Endothelial cell of umbilical vein (primary cell): Measurements from ENCODE around the gene TEKTIP1. TPM values are rescaled to one million over a fixed set of nuclear protein-coding genes. Genes with fewer than 3 reads are reported as not detected.
A peak's percentile ranks its signal among the peaks of the same experiment; 100 is the strongest.

Experiments used
- BruUV-seq: library from RNA; stranded (reverse); fragments of 400-500 nt; replicated peaks from 2 replicates; lab custom pipeline; 2021; lab: Mats Ljungman, UMichigan
- CTCF ChIA-PET: fragments of 300-600, 350-600 bp; sonication (Branson Sonifier 250); formaldehyde crosslinking; loops from one replicate; lab custom pipeline; 2021; ENCODE audit warnings: antibody characterized with exemption, inconsistent platforms; lab: Charles Lee
- POLR2A ChIA-PET: fragments of 300-600, 350-600 bp; sonication (Branson Sonifier 250); formaldehyde crosslinking; loops from one replicate; lab custom pipeline; 2021; ENCODE audit warnings: antibody characterized with exemption, inconsistent platforms; lab: Charles Lee
- DNase-seq: peaks from one replicate; pipeline ENCODE4 v3.0.0-alpha.2; 2011; ENCODE audit warnings: low read depth, low spot score
- FAIRE-seq: peaks from 2 replicates; lab custom pipeline; 2011; peaks lifted over from hg19 to GRCh38; lab: Jason Lieb, UNC
- H2AFZ ChIP-seq: 2 replicates; pipeline ENCODE4 v1.6.0; 2012; ENCODE audit warnings: low read depth, low read length, control low read depth, inconsistent platforms
- H3K27ac ChIP-seq: 2 replicates; pipeline ENCODE4 v1.5.1; 2011; ENCODE audit warnings: low read depth, mild to moderate bottlenecking, control low read depth, low read length, moderate library complexity; ENCODE audit not compliant: insufficient read depth
- H3K27me3 ChIP-seq, 2 experiments: 2 replicates each; pipeline versions ENCODE4 v1.6.0 to v1.6.1; 2011; ENCODE audit warnings: low read length in 2 of 2, mixed read lengths in 1 of 2; ENCODE audit not compliant: control insufficient read depth in 2 of 2, insufficient read depth in 2 of 2
- H3K36me3 ChIP-seq, 2 experiments: 2 replicates in 1 of 2; 3 replicates in 1 of 2; pipeline ENCODE4 v1.5.1; 2011; ENCODE audit warnings: low read length in 2 of 2, mild to moderate bottlenecking in 1 of 2, moderate library complexity in 1 of 2; ENCODE audit not compliant: control insufficient read depth in 2 of 2, insufficient read depth in 2 of 2; ENCODE audit errors: extremely low read depth in 1 of 2
- H3K4me1 ChIP-seq: 3 replicates; pipeline ENCODE4 v1.5.1; 2011; ENCODE audit warnings: mild to moderate bottlenecking, low read length; ENCODE audit not compliant: control insufficient read depth, insufficient read depth; ENCODE audit errors: extremely low read depth
- H3K4me2 ChIP-seq: 2 replicates; pipeline ENCODE4 v1.6.1; 2011; ENCODE audit warnings: low read length, control low read depth, mixed read lengths; ENCODE audit not compliant: insufficient read depth
- H3K4me3 ChIP-seq, 3 experiments: fragments of 200-600 bp in 1 of 3; sonication (generic), shearing (Covaris generic) in 1 of 3; replicated peaks in 1 of 3; 2 replicates each; pipeline ENCODE4 v1.5.1; 2011 to 2016; ENCODE audit warnings: control low read depth in 3 of 3, low read length in 3 of 3, mild to moderate bottlenecking in 2 of 3, inconsistent platforms in 1 of 3, low read depth in 1 of 3, moderate library complexity in 1 of 3; ENCODE audit not compliant: insufficient read depth in 1 of 3
- H3K79me2 ChIP-seq: 2 replicates; pipeline ENCODE4 v1.6.0; 2012; ENCODE audit warnings: low read length, inconsistent platforms; ENCODE audit not compliant: control insufficient read depth, insufficient read depth
- H3K9ac ChIP-seq: replicated peaks from 2 replicates; pipeline ENCODE3; 2011; ENCODE audit warnings: low read length, control low read depth; ENCODE audit not compliant: insufficient read depth; ENCODE audit errors: extremely low read depth
- H3K9me1 ChIP-seq: replicated peaks from 3 replicates; pipeline ENCODE4 v1.6.0; 2011; ENCODE audit warnings: mild to moderate bottlenecking, low read length; ENCODE audit not compliant: control insufficient read depth, insufficient read depth; ENCODE audit errors: extremely low read depth
- H3K9me3 ChIP-seq: replicated peaks from 2 replicates; pipeline ENCODE4 v1.5.1; 2012; ENCODE audit warnings: low read length, inconsistent platforms; ENCODE audit not compliant: control insufficient read depth, insufficient read depth
- H4K20me1 ChIP-seq: replicated peaks from 2 replicates; pipeline ENCODE3; 2011; ENCODE audit warnings: mild to moderate bottlenecking, low read length; ENCODE audit not compliant: control insufficient read depth, insufficient read depth; ENCODE audit errors: extremely low read depth
- FOS ChIP-seq: IDR thresholded peaks from 2 replicates; pipeline ENCODE4 v1.6.1; 2011; ENCODE audit warnings: mild to moderate bottlenecking, low read length, moderate library complexity, borderline replicate concordance; ENCODE audit not compliant: insufficient read depth
- GATA2 ChIP-seq: IDR thresholded peaks from 2 replicates; pipeline ENCODE4 v1.7.0; 2011; ENCODE audit warnings: low read depth, mild to moderate bottlenecking, moderate library complexity, mixed read lengths, low read length; ENCODE audit not compliant: insufficient read length, insufficient read depth
- JUN ChIP-seq: IDR thresholded peaks from 2 replicates; pipeline ENCODE4 v1.6.1; 2011; ENCODE audit warnings: borderline replicate concordance, low read depth; ENCODE audit not compliant: insufficient read length, insufficient read depth
- POLR2A ChIP-seq: IDR thresholded peaks from 2 replicates; pipeline ENCODE4 v1.6.1; 2012; ENCODE audit warnings: low read depth, mild to moderate bottlenecking, control low read depth, low read length
- POLR2AphosphoS5 ChIP-seq: IDR thresholded peaks from 2 replicates; pipeline ENCODE4 v1.6.1; 2012; ENCODE audit warnings: low read depth, mild to moderate bottlenecking, control low read depth, low read length, moderate library complexity; ENCODE audit not compliant: insufficient read depth
- dilution Hi-C: fragments of 300-500 bp; cut with MboI; formaldehyde crosslinking; loops from one replicate; pipeline ENCODE4 v1.15.0; 2019; ENCODE audit warnings: low sequenced_read_pairs; ENCODE audit not compliant: extremely low pct_ligation_motif_present
- intact Hi-C: fragments of 100-400 bp; cut with micrococcal nuclease; formaldehyde crosslinking; loops from one replicate; pipeline ENCODE4 v1.10.0; 2022
- polyA plus RNA-seq, 4 experiments: library from polyadenylated mRNA; depleted of rRNA in 3 of 4; stranded (reverse) in 3 of 4; unstranded in 1 of 4; fragments of >200 nt; gene quantifications; 2 replicates each; pipeline versions ENCODE4 v1.2.1 to v1.2.3, GENCODE V29; 2011 to 2012; ENCODE audit warnings: missing spikeins in 1 of 4
- total RNA-seq: library from RNA; stranded (reverse); gene quantifications from 2 replicates; pipeline ENCODE4 v1.2.3, GENCODE V29; 2021
- TF ChIP-seq, protein P1 (sequence below), 2 donors: IDR thresholded peaks; 1 replicate in 1 of 2; 2 replicates in 1 of 2; pipeline ENCODE4 v1.5.1; 2011; ENCODE audit warnings: low read length in 2 of 2, mild to moderate bottlenecking in 2 of 2, moderate library complexity in 2 of 2, control low read depth in 1 of 2, inconsistent platforms in 1 of 2, low read depth in 1 of 2; ENCODE audit not compliant: insufficient read depth in 1 of 2; ENCODE audit errors: extremely low read depth in 1 of 2

Gene TEKTIP1
- total and polyA plus RNA-seq, 2 donors (not counting 3 experiments of a cell fraction or from before 2014, with no cell fraction given): 0.73 TPM; not detected in 1

DNA sequence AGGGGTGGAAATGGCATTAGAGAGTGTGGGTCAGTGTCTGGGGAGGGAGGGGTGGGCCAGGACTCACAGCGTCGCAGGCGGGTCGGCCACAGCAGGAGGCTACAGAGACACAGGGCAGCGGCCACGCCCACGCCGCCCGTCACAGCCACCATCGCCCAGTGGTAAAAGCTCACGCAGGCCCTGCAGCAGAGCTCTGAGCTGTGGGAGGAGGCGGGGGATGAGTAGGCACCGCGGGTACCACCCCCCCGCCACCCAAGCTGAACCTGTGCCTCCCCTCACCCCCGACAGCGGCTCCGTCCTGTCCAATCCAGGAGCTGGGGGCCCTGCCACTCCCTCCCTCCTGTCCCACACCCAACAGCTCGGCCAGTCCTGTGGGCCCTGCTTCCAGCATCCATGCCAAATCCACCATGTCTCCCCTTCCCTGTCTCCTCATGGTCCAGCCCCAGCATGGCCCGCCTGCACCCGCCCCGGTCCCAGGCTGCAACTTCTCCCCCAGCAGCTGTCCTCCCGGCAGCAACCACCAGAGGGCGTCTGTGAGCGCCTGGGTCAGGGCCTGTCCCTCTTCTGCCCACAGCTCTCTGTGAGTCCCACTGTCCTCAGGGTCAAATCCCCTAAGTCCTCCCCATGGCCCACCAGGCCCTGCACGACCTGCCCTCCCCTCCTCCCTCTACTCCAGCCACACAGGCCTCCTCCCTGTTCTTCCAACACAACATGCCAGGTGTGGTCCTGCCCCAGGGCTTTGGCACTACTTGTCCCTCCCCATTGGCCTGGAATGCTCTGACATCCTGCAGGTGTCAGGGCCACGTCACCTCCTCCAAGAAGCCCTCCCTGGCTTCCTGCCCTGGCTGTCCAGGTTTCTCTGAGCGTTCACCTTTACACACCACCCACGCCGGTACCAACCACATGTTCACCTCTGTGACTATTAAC lies 6.0 kb downstream of the TEKTIP1 start:
- CTCF ChIA-PET: interaction anchor here (0.6 to 2.8 kb wide), 30 partner anchors 10 to 240 kb away, joined by 3 to 34 read pairs (median 4); partner anchors contain the start of genes GIPC3, MFSD12 and TJP3
- no TSS peak for BruUV-seq

More for the DNA sequence above, 6.0 kb downstream of the TEKTIP1 start:
- Histone ChIP-seq H3K79me2 (no peaks in the 10 kb centered on the region), H4K20me1 (no peaks in the 10 kb centered on the region), H3K27ac (no peak overlapping the region), H3K9me1 (no peaks in the 10 kb centered on the region), H2AFZ (no peak overlapping the region), H3K9me3 (no peaks in the 10 kb centered on the region), H3K4me1 (no peaks in the 10 kb centered on the region), H3K4me3 (no peak overlapping the region), H3K4me2 (no peak overlapping the region), H3K36me3 (peaks cover 2 to 10% of the 10 kb centered on the region in 2 experiments), H3K9ac (no peak overlapping the region), H3K27me3 (no peaks in the 10 kb centered on the region)
- dilution Hi-C loops (no loop called here), intact Hi-C loops (loop anchor here (1.0 kb wide), 3 partner anchors 73 to 161 kb away; partner anchors contain the start of gene PIP5K1C)
- TF ChIP-seq, protein P1, sequence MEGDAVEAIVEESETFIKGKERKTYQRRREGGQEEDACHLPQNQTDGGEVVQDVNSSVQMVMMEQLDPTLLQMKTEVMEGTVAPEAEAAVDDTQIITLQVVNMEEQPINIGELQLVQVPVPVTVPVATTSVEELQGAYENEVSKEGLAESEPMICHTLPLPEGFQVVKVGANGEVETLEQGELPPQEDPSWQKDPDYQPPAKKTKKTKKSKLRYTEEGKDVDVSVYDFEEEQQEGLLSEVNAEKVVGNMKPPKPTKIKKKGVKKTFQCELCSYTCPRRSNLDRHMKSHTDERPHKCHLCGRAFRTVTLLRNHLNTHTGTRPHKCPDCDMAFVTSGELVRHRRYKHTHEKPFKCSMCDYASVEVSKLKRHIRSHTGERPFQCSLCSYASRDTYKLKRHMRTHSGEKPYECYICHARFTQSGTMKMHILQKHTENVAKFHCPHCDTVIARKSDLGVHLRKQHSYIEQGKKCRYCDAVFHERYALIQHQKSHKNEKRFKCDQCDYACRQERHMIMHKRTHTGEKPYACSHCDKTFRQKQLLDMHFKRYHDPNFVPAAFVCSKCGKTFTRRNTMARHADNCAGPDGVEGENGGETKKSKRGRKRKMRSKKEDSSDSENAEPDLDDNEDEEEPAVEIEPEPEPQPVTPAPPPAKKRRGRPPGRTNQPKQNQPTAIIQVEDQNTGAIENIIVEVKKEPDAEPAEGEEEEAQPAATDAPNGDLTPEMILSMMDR (IDR thresholded peaks at IDR 0.05; ENCODE audit: extremely low read depth in 1 of 2, insufficient read depth in 1 of 2, low read depth in 1 of 2, low read length in 2 of 2): peak; percentile 90 to 99
- TF ChIP-seq POLR2AphosphoS5 (no peak), POLR2A (no peak), FOS (no peak), GATA2 (no peak), JUN (no peak)
- DNase-seq (peak; percentile 47), FAIRE-seq (peak; percentile 52)
- POLR2A ChIA-PET: interaction anchor here (1.4 kb wide), 1 partner anchor 10 kb away, joined by 5 read pairs; no protein-coding TSS in a partner anchor
